HL-60 (cell line): ENCODE data around the gene SBF1.

Experiments
- DNase-seq, 2 experiments: peaks; one replicate each; pipeline ENCODE4 v3.0.0-alpha.2; 2010 to 2020; ENCODE audit warnings: low read depth in 1 of 2, low spot score in 1 of 2
- H3K27ac ChIP-seq: fragments of 250-450 bp; sonication (Bioruptor Pico); replicated peaks from 2 replicates; pipeline ENCODE4 v1.5.1; 2020; ENCODE audit warnings: mild to moderate bottlenecking, moderate library complexity
- H3K27me3 ChIP-seq: fragments of 250-450 bp; sonication (Bioruptor Pico); 2 replicates; pipeline ENCODE4 v1.5.1; 2021; ENCODE audit warnings: mild to moderate bottlenecking, moderate library complexity; ENCODE audit not compliant: insufficient read depth, poor library complexity, severe bottlenecking
- H3K4me3 ChIP-seq: replicated peaks from 2 replicates; pipeline ENCODE4 v1.5.1; 2011; ENCODE audit warnings: mild to moderate bottlenecking, control low read depth, low read length; ENCODE audit not compliant: insufficient read depth
- GABPA ChIP-seq: IDR thresholded peaks from 2 replicates; pipeline ENCODE4 v1.6.1; 2012; ENCODE audit warnings: low read depth
- POLR2AphosphoS5 ChIP-seq: IDR thresholded peaks from 2 replicates; pipeline ENCODE4 v1.6.1; 2012; ENCODE audit warnings: low read depth
- SPI1 ChIP-seq: IDR thresholded peaks from 2 replicates; pipeline ENCODE4 v1.6.1; 2012; ENCODE audit warnings: low read depth, mild to moderate bottlenecking, borderline replicate concordance
- TF ChIP-seq, protein P1 (sequence below): IDR thresholded peaks from one replicate; pipeline ENCODE4 v1.5.1; 2011; ENCODE audit warnings: low read length, control low read depth, inconsistent platforms; ENCODE audit not compliant: insufficient read depth
- TF ChIP-seq, protein P2 (sequence below): IDR thresholded peaks from 2 replicates; pipeline ENCODE4 v1.6.1; 2012; ENCODE audit warnings: low read depth; ENCODE audit not compliant: insufficient replicate concordance

Gene SBF1

DNA sequence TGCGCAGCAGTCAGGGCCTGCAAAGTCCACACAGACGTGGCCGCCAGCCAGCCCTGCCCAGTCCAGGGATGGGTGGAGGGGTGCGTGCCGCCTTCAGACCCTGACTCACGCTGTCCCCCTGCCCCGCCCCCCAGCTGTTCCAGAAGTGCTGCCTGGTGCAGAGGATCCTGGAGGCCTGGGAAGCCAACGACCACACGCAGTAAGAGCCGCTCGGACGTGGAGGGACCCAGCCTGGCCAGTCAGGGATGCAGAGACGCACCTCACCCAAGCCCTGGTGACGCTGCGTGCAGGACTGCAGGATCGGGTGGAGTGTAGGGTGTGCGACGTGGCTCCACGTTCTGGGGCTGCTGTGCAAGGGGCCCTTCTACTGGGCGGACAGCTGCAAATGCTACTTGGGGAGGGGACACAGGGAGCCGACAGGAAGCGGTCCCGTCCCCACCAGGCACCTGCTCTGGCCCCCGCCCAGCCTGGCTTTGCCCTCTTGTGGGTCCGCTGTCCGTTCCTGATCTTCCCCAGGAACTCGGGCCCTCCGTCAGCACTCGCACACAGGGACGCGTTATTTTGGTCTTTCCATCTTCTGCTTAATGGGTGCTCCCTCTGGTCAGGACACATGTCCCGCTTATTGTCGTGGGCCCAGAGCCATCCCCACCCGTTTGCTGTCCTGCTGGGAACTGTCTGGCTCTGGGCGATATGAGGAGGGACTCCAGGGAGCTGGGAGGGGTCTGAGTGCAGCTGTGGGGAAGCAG is 42.5 kb downstream of the SBF1 start:
- TF ChIP-seq, protein P1, sequence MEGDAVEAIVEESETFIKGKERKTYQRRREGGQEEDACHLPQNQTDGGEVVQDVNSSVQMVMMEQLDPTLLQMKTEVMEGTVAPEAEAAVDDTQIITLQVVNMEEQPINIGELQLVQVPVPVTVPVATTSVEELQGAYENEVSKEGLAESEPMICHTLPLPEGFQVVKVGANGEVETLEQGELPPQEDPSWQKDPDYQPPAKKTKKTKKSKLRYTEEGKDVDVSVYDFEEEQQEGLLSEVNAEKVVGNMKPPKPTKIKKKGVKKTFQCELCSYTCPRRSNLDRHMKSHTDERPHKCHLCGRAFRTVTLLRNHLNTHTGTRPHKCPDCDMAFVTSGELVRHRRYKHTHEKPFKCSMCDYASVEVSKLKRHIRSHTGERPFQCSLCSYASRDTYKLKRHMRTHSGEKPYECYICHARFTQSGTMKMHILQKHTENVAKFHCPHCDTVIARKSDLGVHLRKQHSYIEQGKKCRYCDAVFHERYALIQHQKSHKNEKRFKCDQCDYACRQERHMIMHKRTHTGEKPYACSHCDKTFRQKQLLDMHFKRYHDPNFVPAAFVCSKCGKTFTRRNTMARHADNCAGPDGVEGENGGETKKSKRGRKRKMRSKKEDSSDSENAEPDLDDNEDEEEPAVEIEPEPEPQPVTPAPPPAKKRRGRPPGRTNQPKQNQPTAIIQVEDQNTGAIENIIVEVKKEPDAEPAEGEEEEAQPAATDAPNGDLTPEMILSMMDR, result no peak
- TF ChIP-seq GABPA (no peak), POLR2AphosphoS5 (no peak), SPI1 (no peak)
- TF ChIP-seq, protein P2, sequence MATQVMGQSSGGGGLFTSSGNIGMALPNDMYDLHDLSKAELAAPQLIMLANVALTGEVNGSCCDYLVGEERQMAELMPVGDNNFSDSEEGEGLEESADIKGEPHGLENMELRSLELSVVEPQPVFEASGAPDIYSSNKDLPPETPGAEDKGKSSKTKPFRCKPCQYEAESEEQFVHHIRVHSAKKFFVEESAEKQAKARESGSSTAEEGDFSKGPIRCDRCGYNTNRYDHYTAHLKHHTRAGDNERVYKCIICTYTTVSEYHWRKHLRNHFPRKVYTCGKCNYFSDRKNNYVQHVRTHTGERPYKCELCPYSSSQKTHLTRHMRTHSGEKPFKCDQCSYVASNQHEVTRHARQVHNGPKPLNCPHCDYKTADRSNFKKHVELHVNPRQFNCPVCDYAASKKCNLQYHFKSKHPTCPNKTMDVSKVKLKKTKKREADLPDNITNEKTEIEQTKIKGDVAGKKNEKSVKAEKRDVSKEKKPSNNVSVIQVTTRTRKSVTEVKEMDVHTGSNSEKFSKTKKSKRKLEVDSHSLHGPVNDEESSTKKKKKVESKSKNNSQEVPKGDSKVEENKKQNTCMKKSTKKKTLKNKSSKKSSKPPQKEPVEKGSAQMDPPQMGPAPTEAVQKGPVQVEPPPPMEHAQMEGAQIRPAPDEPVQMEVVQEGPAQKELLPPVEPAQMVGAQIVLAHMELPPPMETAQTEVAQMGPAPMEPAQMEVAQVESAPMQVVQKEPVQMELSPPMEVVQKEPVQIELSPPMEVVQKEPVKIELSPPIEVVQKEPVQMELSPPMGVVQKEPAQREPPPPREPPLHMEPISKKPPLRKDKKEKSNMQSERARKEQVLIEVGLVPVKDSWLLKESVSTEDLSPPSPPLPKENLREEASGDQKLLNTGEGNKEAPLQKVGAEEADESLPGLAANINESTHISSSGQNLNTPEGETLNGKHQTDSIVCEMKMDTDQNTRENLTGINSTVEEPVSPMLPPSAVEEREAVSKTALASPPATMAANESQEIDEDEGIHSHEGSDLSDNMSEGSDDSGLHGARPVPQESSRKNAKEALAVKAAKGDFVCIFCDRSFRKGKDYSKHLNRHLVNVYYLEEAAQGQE, result no peak
- no peaks in the 10 kb centered on the region for H3K27me3 ChIP-seq
- DNase-seq, result no peak
- no peak overlapping the region for H3K4me3 ChIP-seq
- H3K27ac ChIP-seq, result no peak overlapping the region

DNA sequence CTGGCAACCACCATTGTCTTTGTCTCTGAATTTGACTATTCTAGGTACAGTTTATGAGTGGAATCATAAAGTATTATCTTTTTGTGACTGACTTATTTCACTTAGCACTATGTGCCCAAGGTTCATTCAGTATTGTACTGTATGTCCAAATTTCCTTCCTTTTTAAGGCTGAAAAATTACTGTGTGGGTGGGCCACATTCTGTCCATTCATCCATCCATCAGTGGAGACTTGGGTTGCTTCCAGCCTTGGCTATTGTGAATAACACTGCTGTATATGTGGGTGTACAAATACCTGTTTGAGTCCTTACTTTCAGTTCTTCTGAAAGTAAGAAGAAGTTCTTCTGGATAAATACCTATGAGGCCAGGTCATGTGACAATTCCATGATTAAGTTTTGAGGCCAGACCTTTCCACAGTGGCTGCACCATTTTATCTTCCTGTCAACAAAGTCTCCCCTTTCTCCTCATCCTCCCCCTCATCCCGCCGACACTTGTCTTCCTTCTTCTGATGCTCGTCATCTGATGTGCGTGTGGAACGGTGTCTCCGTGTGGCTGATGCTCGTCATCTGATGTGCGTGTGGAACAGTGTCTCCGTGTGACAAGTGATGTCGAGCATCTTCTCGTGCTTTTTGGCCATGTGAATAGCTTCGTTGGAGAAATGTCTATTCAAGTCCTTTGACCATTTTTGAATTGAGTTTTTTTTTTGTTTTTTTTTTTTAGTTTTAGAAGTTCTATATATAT is 49.5 kb downstream of the SBF1 start:
- DNase-seq, result no peak
- TF ChIP-seq GABPA, result no peak
- no peaks in the 10 kb centered on the region for H3K27me3 ChIP-seq
- no peak overlapping the region for H3K4me3 ChIP-seq
- no peak overlapping the region for H3K27ac ChIP-seq

DNA sequence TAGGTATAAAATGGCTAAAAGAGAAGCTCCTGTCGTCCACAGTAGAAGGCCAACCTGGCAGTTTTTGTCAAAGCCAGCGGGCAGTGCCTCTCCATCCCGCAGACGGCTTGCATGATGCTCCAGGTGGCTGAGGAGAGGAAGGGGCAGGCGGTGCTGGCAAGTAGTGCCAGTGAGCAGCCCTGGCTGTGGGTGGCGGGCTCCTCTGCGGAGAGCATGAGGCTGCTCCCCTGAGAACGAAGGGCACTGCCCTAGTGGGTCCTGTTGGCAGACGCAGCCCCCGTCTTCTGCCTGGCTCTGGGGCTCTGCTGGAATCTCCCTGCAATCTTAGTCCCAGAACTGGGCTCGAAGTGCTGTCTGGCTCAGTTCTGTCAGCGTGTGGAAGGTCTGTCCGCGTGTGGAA is 50.9 kb downstream of the SBF1 start:
- no peaks in the 10 kb centered on the region for H3K27me3 ChIP-seq
- no peak for TF ChIP-seq POLR2AphosphoS5
- TF ChIP-seq, protein P1, result no peak
- TF ChIP-seq, protein P2, result no peak
- no peak for TF ChIP-seq GABPA
- no peak for TF ChIP-seq SPI1
- H3K27ac ChIP-seq, result no peak overlapping the region
- DNase-seq, result no peak
- no peak overlapping the region for H3K4me3 ChIP-seq

DNA sequence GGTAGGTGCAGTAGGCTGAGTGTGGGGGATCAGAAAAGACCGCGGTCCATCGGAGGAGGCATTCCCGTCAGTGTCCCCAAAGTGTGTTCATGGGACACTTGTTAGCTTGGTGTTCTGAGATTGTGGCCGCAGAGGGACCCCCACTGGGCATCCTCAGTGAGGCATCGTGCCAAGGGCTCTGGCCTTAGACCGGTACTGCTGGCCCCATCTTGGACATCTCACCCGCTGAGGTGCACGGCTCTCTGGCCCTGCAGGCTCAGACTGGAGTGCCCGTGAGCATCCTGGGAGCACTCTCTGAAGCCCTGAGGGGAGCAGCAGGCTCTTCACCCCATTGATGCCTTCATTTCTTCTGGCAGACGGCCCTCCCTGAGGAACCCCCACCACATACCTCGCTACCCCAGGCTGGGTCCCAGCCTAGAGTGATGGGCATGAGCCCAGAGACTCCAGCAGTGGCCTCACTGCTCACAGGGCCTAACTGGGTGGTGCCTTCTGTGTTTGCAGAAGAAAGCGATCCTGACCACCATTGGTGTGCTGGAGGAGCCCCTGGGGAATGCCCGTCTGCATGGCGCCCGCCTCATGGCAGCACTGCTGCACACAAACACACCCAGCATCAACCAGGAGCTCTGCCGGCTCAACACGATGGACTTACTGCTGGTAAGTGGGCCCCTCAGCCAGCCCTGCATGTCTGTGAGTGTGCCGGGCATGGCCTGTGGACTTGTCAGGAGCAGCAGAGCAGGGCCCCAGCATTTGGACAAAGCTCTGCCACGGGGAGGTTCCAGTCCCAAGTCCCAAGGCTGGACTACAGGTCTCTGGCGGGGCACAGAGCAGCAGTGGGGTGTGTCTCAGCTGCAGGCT is 51.6 kb downstream of the SBF1 start:
- Histone ChIP-seq H3K27me3 (no peaks in the 10 kb centered on the region), H3K4me3 (no peak overlapping the region), H3K27ac (no peak overlapping the region)
- no peak for DNase-seq
- TF ChIP-seq, protein P2, result no peak
- no peak for TF ChIP-seq GABPA
- no peak for TF ChIP-seq SPI1
- TF ChIP-seq, protein P1, result no peak
- TF ChIP-seq POLR2AphosphoS5, result no peak
